HEK293 (cell line): ENCODE data around the gene RAB11FIP3.

Experiments used
- EGR2 ChIP-seq: fragments of 450-650 bp; formaldehyde crosslinking; IDR thresholded peaks from 2 replicates; pipeline ENCODE4 v1.5.1; 2016; ENCODE audit warnings: low read depth, missing biosample characterization, missing genetic modification characterization
- KLF7 ChIP-seq: fragments of 450-650 bp; formaldehyde crosslinking; IDR thresholded peaks from 2 replicates; pipeline ENCODE4 v1.5.1; 2016; ENCODE audit warnings: missing biosample characterization, missing genetic modification characterization, borderline replicate concordance
- MZF1 ChIP-seq: fragments of 450-650 bp; formaldehyde crosslinking; IDR thresholded peaks from 2 replicates; pipeline ENCODE4 v1.5.1; 2017; ENCODE audit warnings: missing biosample characterization, missing genetic modification characterization, borderline replicate concordance
- SP3 ChIP-seq: fragments of 450-650 bp; formaldehyde crosslinking; IDR thresholded peaks from 2 replicates; pipeline ENCODE4 v1.5.1; 2016; ENCODE audit warnings: missing biosample characterization, missing genetic modification characterization
- TCF7L2 ChIP-seq: IDR thresholded peaks from 2 replicates; pipeline ENCODE4 v1.6.1; 2011; ENCODE audit warnings: low read depth, mild to moderate bottlenecking, inconsistent platforms, low read length, moderate library complexity, borderline replicate concordance
- TRIM28 ChIP-seq: IDR thresholded peaks from 2 replicates; pipeline ENCODE4 v1.6.1; 2011; ENCODE audit warnings: low read length, control low read depth, borderline replicate concordance
- YY2 ChIP-seq: fragments of 450-650 bp; formaldehyde crosslinking; IDR thresholded peaks from 2 replicates; pipeline ENCODE4 v1.5.1; 2016; ENCODE audit warnings: missing biosample characterization, missing genetic modification characterization
- ZBTB20 ChIP-seq: fragments of 450-650 bp; formaldehyde crosslinking; IDR thresholded peaks from 2 replicates; pipeline ENCODE4 v1.5.1; 2016; ENCODE audit warnings: missing biosample characterization, missing genetic modification characterization
- ZNF10 ChIP-seq: fragments of 450-650 bp; formaldehyde crosslinking; IDR thresholded peaks from 2 replicates; pipeline ENCODE4 v1.5.1; 2017; ENCODE audit warnings: missing biosample characterization, missing genetic modification characterization
- ZNF133 ChIP-seq: fragments of 450-650 bp; formaldehyde crosslinking; IDR thresholded peaks from 2 replicates; pipeline ENCODE4 v1.5.1; 2016; ENCODE audit warnings: missing biosample characterization, missing genetic modification characterization
- ZNF146 ChIP-seq: fragments of 450-650 bp; formaldehyde crosslinking; IDR thresholded peaks from 2 replicates; pipeline ENCODE4 v1.5.1; 2016; ENCODE audit warnings: missing biosample characterization, missing genetic modification characterization
- ZNF16 ChIP-seq: fragments of 450-650 bp; formaldehyde crosslinking; IDR thresholded peaks from 2 replicates; pipeline ENCODE4 v1.5.1; 2016; ENCODE audit warnings: low read depth, missing biosample characterization, missing genetic modification characterization
- ZNF174 ChIP-seq: fragments of 450-650 bp; formaldehyde crosslinking; IDR thresholded peaks from 2 replicates; pipeline ENCODE4 v1.5.0; 2017; ENCODE audit warnings: missing biosample characterization, mild to moderate bottlenecking, missing genetic modification characterization
- ZNF223 ChIP-seq: fragments of 450-650 bp; formaldehyde crosslinking; IDR thresholded peaks from 2 replicates; pipeline ENCODE4 v1.5.1; 2016; ENCODE audit warnings: missing biosample characterization, missing genetic modification characterization
- ZNF239 ChIP-seq: fragments of 450-650 bp; formaldehyde crosslinking; IDR thresholded peaks from 2 replicates; pipeline ENCODE4 v1.5.1; 2016; ENCODE audit warnings: missing biosample characterization, missing genetic modification characterization
- ZNF426 ChIP-seq: fragments of 450-650 bp; formaldehyde crosslinking; IDR thresholded peaks from 2 replicates; pipeline ENCODE4 v1.5.1; 2017; ENCODE audit warnings: missing biosample characterization, missing genetic modification characterization, mild to moderate bottlenecking, inconsistent platforms, moderate library complexity
- ZNF549 ChIP-seq: fragments of 450-650 bp; IDR thresholded peaks from 2 replicates; pipeline ENCODE4 v1.5.1; 2018; ENCODE audit warnings: missing biosample characterization, missing genetic modification characterization, mild to moderate bottlenecking, inconsistent platforms, moderate library complexity
- ZNF555 ChIP-seq: fragments of 450-650 bp; formaldehyde crosslinking; conservative IDR thresholded peaks from 2 replicates; pipeline ENCODE4 v1.5.1; 2017; ENCODE audit warnings: missing biosample characterization, mild to moderate bottlenecking, missing genetic modification characterization, inconsistent platforms
- ZNF600 ChIP-seq: fragments of 450-650 bp; formaldehyde crosslinking; IDR thresholded peaks from 2 replicates; pipeline ENCODE4 v1.5.1; 2016; ENCODE audit warnings: missing biosample characterization, missing genetic modification characterization
- ZNF623 ChIP-seq: fragments of 450-650 bp; formaldehyde crosslinking; IDR thresholded peaks from 2 replicates; pipeline ENCODE4 v1.5.1; 2016; ENCODE audit warnings: missing biosample characterization, missing genetic modification characterization
- ZNF677 ChIP-seq: fragments of 450-650 bp; IDR thresholded peaks from 2 replicates; pipeline ENCODE4 v1.5.0; 2018; ENCODE audit warnings: missing biosample characterization, mild to moderate bottlenecking, missing genetic modification characterization, moderate library complexity
- ZNF830 ChIP-seq: fragments of 450-650 bp; IDR thresholded peaks from 2 replicates; pipeline ENCODE4 v1.5.0; 2018; ENCODE audit warnings: missing biosample characterization, missing genetic modification characterization, low read depth, mild to moderate bottlenecking, moderate library complexity
- ZSCAN23 ChIP-seq: fragments of 450-650 bp; formaldehyde crosslinking; IDR thresholded peaks from 2 replicates; pipeline ENCODE4 v1.5.1; 2016; ENCODE audit warnings: missing biosample characterization, missing genetic modification characterization
- TF ChIP-seq, protein P1 (sequence below): fragments of 450-650 bp; formaldehyde crosslinking; IDR thresholded peaks from 2 replicates; pipeline ENCODE4 v1.5.1; 2016; ENCODE audit warnings: missing biosample characterization, missing genetic modification characterization
- TF ChIP-seq, protein P2 (sequence below): fragments of 450-650 bp; formaldehyde crosslinking; IDR thresholded peaks from 2 replicates; pipeline ENCODE4 v1.5.0; 2017; ENCODE audit warnings: missing biosample characterization, missing genetic modification characterization, borderline replicate concordance
- TF ChIP-seq, protein P3 (sequence below): sonication (generic); formaldehyde crosslinking; IDR thresholded peaks from 2 replicates; pipeline ENCODE4 v1.8.1; 2022; ENCODE audit warnings: mild to moderate bottlenecking, moderate library complexity, missing genetic modification reagents
- TF ChIP-seq, protein P4 (sequence below): fragments of 450-650 bp; formaldehyde crosslinking; IDR thresholded peaks from 2 replicates; pipeline ENCODE4 v1.5.1; 2017; ENCODE audit warnings: missing biosample characterization, missing genetic modification characterization
- TF ChIP-seq, protein P5 (sequence below): fragments of 450-650 bp; formaldehyde crosslinking; IDR thresholded peaks from 2 replicates; pipeline ENCODE4 v1.5.1; 2016; ENCODE audit warnings: missing biosample characterization, missing genetic modification characterization
- TF ChIP-seq, protein P6 (sequence below): fragments of 450-650 bp; formaldehyde crosslinking; IDR thresholded peaks from 2 replicates; pipeline ENCODE4; 2016; ENCODE audit warnings: missing biosample characterization, missing genetic modification characterization

The RAB11FIP3 gene

DNA sequence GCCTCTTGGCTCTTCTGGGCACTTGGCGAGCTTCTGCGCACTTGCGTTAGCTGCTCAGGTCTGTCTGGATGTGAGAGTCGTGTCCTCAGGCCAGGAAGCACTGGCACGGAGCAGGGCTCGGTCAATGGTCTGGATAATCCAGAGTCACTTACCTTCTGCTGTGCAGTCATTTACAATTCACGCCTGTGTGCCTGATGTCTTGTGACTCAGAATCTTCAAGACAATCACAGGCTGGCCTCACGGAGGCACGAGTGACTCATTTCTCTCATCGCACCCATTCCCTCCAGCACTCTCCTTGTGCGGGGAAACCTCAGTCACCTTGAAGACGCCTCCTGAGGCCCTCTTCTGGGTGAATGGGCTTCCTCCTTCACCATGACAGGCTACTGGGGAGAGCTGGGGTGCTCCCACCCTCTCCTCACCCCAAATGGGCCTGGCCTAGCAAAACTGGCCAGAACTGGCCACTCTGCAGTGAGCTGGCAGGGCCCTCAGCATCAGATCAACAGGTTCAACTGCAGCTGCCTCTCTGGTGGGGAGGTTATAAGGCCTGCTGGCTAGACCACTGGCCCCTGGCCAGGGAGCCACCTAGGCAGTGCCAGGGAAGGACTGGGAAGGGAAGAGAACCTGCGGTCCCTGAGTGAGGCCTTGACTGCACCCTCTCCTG is 100.2 kb downstream of the RAB11FIP3 start (continued):
- TF ChIP-seq, protein P1, sequence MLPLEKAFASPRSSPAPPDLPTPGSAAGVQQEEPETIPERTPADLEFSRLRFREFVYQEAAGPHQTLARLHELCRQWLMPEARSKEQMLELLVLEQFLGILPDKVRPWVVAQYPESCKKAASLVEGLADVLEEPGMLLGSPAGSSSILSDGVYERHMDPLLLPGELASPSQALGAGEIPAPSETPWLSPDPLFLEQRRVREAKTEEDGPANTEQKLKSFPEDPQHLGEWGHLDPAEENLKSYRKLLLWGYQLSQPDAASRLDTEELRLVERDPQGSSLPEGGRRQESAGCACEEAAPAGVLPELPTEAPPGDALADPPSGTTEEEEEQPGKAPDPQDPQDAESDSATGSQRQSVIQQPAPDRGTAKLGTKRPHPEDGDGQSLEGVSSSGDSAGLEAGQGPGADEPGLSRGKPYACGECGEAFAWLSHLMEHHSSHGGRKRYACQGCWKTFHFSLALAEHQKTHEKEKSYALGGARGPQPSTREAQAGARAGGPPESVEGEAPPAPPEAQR (tag by site-specific recombination), result no peak
- peak; percentile 97 for TF ChIP-seq ZNF600 (tag by site-specific recombination)
- TF ChIP-seq, protein P2, sequence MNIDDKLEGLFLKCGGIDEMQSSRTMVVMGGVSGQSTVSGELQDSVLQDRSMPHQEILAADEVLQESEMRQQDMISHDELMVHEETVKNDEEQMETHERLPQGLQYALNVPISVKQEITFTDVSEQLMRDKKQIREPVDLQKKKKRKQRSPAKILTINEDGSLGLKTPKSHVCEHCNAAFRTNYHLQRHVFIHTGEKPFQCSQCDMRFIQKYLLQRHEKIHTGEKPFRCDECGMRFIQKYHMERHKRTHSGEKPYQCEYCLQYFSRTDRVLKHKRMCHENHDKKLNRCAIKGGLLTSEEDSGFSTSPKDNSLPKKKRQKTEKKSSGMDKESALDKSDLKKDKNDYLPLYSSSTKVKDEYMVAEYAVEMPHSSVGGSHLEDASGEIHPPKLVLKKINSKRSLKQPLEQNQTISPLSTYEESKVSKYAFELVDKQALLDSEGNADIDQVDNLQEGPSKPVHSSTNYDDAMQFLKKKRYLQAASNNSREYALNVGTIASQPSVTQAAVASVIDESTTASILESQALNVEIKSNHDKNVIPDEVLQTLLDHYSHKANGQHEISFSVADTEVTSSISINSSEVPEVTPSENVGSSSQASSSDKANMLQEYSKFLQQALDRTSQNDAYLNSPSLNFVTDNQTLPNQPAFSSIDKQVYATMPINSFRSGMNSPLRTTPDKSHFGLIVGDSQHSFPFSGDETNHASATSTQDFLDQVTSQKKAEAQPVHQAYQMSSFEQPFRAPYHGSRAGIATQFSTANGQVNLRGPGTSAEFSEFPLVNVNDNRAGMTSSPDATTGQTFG (tag by site-specific recombination), result no peak
- peak; percentile 27; the same call in 1 of the 2 replicates for TF ChIP-seq ZBTB20 (tag by site-specific recombination)
- TF ChIP-seq, protein P3, sequence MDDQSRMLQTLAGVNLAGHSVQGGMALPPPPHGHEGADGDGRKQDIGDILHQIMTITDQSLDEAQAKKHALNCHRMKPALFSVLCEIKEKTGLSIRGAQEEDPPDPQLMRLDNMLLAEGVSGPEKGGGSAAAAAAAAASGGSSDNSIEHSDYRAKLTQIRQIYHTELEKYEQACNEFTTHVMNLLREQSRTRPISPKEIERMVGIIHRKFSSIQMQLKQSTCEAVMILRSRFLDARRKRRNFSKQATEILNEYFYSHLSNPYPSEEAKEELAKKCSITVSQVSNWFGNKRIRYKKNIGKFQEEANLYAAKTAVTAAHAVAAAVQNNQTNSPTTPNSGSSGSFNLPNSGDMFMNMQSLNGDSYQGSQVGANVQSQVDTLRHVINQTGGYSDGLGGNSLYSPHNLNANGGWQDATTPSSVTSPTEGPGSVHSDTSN (CRISPR knock-in tag), result no peak
- TF ChIP-seq KLF7, result no peak
- TF ChIP-seq, protein P4, sequence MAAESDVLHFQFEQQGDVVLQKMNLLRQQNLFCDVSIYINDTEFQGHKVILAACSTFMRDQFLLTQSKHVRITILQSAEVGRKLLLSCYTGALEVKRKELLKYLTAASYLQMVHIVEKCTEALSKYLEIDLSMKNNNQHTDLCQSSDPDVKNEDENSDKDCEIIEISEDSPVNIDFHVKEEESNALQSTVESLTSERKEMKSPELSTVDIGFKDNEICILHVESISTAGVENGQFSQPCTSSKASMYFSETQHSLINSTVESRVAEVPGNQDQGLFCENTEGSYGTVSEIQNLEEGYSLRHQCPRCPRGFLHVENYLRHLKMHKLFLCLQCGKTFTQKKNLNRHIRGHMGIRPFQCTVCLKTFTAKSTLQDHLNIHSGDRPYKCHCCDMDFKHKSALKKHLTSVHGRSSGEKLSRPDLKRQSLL (tag by site-specific recombination), result no peak
- TF ChIP-seq ZNF549, result no peak
- no peak for TF ChIP-seq ZNF555 (tag by site-specific recombination)
- TF ChIP-seq ZNF223 (tag by site-specific recombination), result no peak
- no peak for TF ChIP-seq ZNF830 (tag by site-specific recombination)
- TF ChIP-seq, protein P5, sequence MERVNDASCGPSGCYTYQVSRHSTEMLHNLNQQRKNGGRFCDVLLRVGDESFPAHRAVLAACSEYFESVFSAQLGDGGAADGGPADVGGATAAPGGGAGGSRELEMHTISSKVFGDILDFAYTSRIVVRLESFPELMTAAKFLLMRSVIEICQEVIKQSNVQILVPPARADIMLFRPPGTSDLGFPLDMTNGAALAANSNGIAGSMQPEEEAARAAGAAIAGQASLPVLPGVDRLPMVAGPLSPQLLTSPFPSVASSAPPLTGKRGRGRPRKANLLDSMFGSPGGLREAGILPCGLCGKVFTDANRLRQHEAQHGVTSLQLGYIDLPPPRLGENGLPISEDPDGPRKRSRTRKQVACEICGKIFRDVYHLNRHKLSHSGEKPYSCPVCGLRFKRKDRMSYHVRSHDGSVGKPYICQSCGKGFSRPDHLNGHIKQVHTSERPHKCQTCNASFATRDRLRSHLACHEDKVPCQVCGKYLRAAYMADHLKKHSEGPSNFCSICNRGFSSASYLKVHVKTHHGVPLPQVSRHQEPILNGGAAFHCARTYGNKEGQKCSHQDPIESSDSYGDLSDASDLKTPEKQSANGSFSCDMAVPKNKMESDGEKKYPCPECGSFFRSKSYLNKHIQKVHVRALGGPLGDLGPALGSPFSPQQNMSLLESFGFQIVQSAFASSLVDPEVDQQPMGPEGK (tag by site-specific recombination), result no peak
- TF ChIP-seq ZNF146, result no peak
- TF ChIP-seq, protein P6, sequence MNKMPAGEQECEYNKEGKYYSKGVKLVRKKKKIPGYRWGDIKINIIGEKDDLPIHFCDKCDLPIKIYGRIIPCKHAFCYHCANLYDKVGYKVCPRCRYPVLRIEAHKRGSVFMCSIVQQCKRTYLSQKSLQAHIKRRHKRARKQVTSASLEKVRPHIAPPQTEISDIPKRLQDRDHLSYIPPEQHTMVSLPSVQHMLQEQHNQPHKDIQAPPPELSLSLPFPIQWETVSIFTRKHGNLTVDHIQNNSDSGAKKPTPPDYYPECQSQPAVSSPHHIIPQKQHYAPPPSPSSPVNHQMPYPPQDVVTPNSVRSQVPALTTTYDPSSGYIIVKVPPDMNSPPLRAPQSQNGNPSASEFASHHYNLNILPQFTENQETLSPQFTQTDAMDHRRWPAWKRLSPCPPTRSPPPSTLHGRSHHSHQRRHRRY, result no peak
- no peak for TF ChIP-seq ZNF677 (tag by site-specific recombination)
- no peak for TF ChIP-seq ZNF239 (tag by site-specific recombination)
- TF ChIP-seq ZNF426 (tag by site-specific recombination), result no peak
- TF ChIP-seq SP3 (tag by site-specific recombination), result no peak
- TF ChIP-seq ZNF133, result no peak
- TF ChIP-seq MZF1, result no peak
- TF ChIP-seq ZNF10 (tag by site-specific recombination), result no peak
- TF ChIP-seq TCF7L2, result no peak
- TF ChIP-seq ZNF623 (tag by site-specific recombination), result no peak
- TF ChIP-seq ZSCAN23, result no peak
- no peak for TF ChIP-seq TRIM28
- TF ChIP-seq YY2, result no peak
- TF ChIP-seq ZNF174 (tag by site-specific recombination), result no peak
- no peak for TF ChIP-seq EGR2 (tag by site-specific recombination)
- no peak for TF ChIP-seq ZNF16 (tag by site-specific recombination)
